GM12878 (cell line): ENCODE measurements around the gene DARS1. TPM values are rescaled to one million over a fixed set of nuclear protein-coding genes. Genes with fewer than 3 reads are reported as not detected.

Experiments
- ATAC-seq: fragments of 200-7000 bp; cut with Tn5 transposase; 3 replicates; pipeline ENCODE4 v1.9.1; 2020; ENCODE audit warnings: mild to moderate bottlenecking, moderate library complexity
- BruUV-seq: library from RNA; stranded (reverse); fragments of 400-500 nt; replicated peaks from 2 replicates; lab custom pipeline; 2021; lab: Mats Ljungman, UMichigan
- CTCF ChIA-PET: fragments of 300-600 bp; sonication (Branson Sonifier 250); formaldehyde crosslinking; extraction: SDS; loops from one replicate; lab custom pipeline; 2021; ENCODE audit warnings: inconsistent platforms; lab: Yijun Ruan, JAX
- POLR2A ChIA-PET: fragments of 350-600 bp; formaldehyde crosslinking; extraction: SDS; loops from one replicate; lab custom pipeline; 2021; ENCODE audit warnings: inconsistent platforms; lab: Charles Lee
- RAD21 ChIA-PET: fragments of 300-600 bp; sonication (Branson Sonifier 250); formaldehyde crosslinking; loops from one replicate; lab custom pipeline; 2023; ENCODE audit warnings: antibody characterized with exemption; ENCODE audit not compliant: unreplicated experiment; lab: Charles Lee
- SMC1A ChIA-PET: fragments of 300-600 bp; sonication (Branson Sonifier 250); formaldehyde crosslinking; loops from one replicate; lab custom pipeline; 2023; ENCODE audit not compliant: unreplicated experiment, uncharacterized antibody; lab: Charles Lee
- DNase-seq: peaks from one replicate; pipeline ENCODE4 v3.0.0-alpha.2; 2011; ENCODE audit warnings: low read depth, low spot score
- FAIRE-seq: peaks from 3 replicates; lab custom pipeline; 2011; peaks lifted over from hg19 to GRCh38; lab: Jason Lieb, UNC
- H2AFZ ChIP-seq: 2 replicates; pipeline ENCODE4 v1.6.0; 2011; ENCODE audit warnings: low read depth, low read length, control low read depth; ENCODE audit not compliant: control insufficient read depth
- H3K27ac ChIP-seq: 2 replicates; pipeline ENCODE4 v1.5.1; 2011; ENCODE audit warnings: control low read depth; ENCODE audit not compliant: control insufficient read depth, insufficient read depth
- H3K27me3 ChIP-seq, 2 experiments: replicated peaks in 1 of 2; 2 replicates each; pipeline versions ENCODE4 v1.6.0 to v1.6.1; 2011; ENCODE audit warnings: low read length in 1 of 2; ENCODE audit not compliant: control insufficient read depth in 2 of 2, insufficient read depth in 2 of 2
- H3K36me3 ChIP-seq, 2 experiments: 2 replicates each; pipeline ENCODE4 v1.5.1; 2011; ENCODE audit warnings: low read length in 1 of 2; ENCODE audit not compliant: control insufficient read depth in 2 of 2, insufficient read depth in 2 of 2
- H3K4me1 ChIP-seq: 2 replicates; pipeline ENCODE4 v1.6.1; 2011; ENCODE audit warnings: mild to moderate bottlenecking, low read length, moderate library complexity, mixed read lengths; ENCODE audit not compliant: control insufficient read depth, insufficient read depth
- H3K4me2 ChIP-seq: 2 replicates; pipeline ENCODE4 v1.6.0; 2011; ENCODE audit warnings: control low read depth; ENCODE audit not compliant: control insufficient read depth, insufficient read depth
- H3K4me3 ChIP-seq: fragments of 200-600 bp; sonication (generic); 2 replicates; pipeline ENCODE4 v1.5.1; 2016
- H3K79me2 ChIP-seq: 2 replicates; pipeline ENCODE4 v1.6.0; 2011; ENCODE audit warnings: low read length; ENCODE audit not compliant: control insufficient read depth, insufficient read depth
- H3K9ac ChIP-seq: 2 replicates; pipeline ENCODE4 v1.8.0; 2011; ENCODE audit warnings: low read length, control low read depth, mixed read lengths; ENCODE audit not compliant: control insufficient read depth, insufficient read depth
- H3K9me3 ChIP-seq: replicated peaks from 3 replicates; pipeline ENCODE4 v1.5.1; 2011; ENCODE audit warnings: mild to moderate bottlenecking, low read length; ENCODE audit not compliant: control insufficient read depth, insufficient read depth
- H4K20me1 ChIP-seq: 2 replicates; pipeline ENCODE4 v1.6.0; 2011; ENCODE audit not compliant: control insufficient read depth, insufficient read depth
- CEBPB ChIP-seq, 2 experiments: fragments of 150-350 bp in 1 of 2; IDR thresholded peaks; 2 replicates each; pipeline ENCODE4 v1.6.1; 2012 to 2014; ENCODE audit warnings: low read depth in 2 of 2, low read length in 2 of 2, borderline replicate concordance in 1 of 2, inconsistent platforms in 1 of 2
- CHD4 ChIP-seq: fragments of 200-600 bp; sonication (generic); IDR thresholded peaks from 2 replicates; pipeline ENCODE4 v1.6.1; 2016; ENCODE audit warnings: mild to moderate bottlenecking
- CREM ChIP-seq: IDR thresholded peaks from 2 replicates; pipeline ENCODE4 v1.6.1; 2014; ENCODE audit warnings: antibody characterized with exemption, low read depth
- MTA2 ChIP-seq: fragments of 450-650 bp; IDR thresholded peaks from 2 replicates; pipeline ENCODE4 v1.6.1; 2016; ENCODE audit warnings: low read depth, mild to moderate bottlenecking, moderate library complexity
- NFXL1 ChIP-seq: fragments of 450-650 bp; IDR thresholded peaks from 2 replicates; pipeline ENCODE4 v1.6.1; 2017; ENCODE audit warnings: antibody characterized with exemption, mild to moderate bottlenecking, borderline replicate concordance
- NR2C2 ChIP-seq: IDR thresholded peaks from 2 replicates; pipeline ENCODE4 v1.6.1; 2011; ENCODE audit warnings: borderline replicate concordance, low read depth; ENCODE audit not compliant: control insufficient read depth, insufficient read length
- PAX8 ChIP-seq: fragments of 450-650 bp; IDR thresholded peaks from 2 replicates; pipeline ENCODE4 v1.6.1; 2017; ENCODE audit warnings: mild to moderate bottlenecking, moderate library complexity
- SMAD5 ChIP-seq: IDR thresholded peaks from 2 replicates; pipeline ENCODE4 v1.6.1; 2016; ENCODE audit warnings: antibody characterized with exemption, low read depth
- SRF ChIP-seq, 2 experiments: IDR thresholded peaks; 2 replicates each; pipeline ENCODE4 v1.6.1; 2011; ENCODE audit warnings: low read depth in 2 of 2, low read length in 2 of 2, mild to moderate bottlenecking in 1 of 2, moderate library complexity in 1 of 2
- TAF1 ChIP-seq: IDR thresholded peaks from 2 replicates; pipeline ENCODE4 v1.6.1; 2011; ENCODE audit warnings: mild to moderate bottlenecking, low read depth, low read length, borderline replicate concordance
- USF1 ChIP-seq: IDR thresholded peaks from 2 replicates; pipeline ENCODE4 v1.6.1; 2011; ENCODE audit warnings: borderline replicate concordance, low read depth, mild to moderate bottlenecking, moderate library complexity, mixed read lengths, low read length; ENCODE audit not compliant: insufficient read depth; ENCODE audit errors: extremely low read length
- ZBTB40 ChIP-seq: fragments of 450-650 bp; IDR thresholded peaks from 2 replicates; pipeline ENCODE4 v1.6.1; 2016; ENCODE audit warnings: mild to moderate bottlenecking, moderate library complexity, borderline replicate concordance
- ZZZ3 ChIP-seq: IDR thresholded peaks from 2 replicates; pipeline ENCODE4 v1.6.1; 2011; ENCODE audit warnings: low read depth; ENCODE audit not compliant: control insufficient read depth, insufficient read length
- WGBS: methylation state at CpG from one replicate; pipeline ENCODE4 v1.1.6; 2016; ENCODE audit warnings: low lambda C conversion rate; ENCODE audit not compliant: insufficient replicate concordance, insufficient coverage; ENCODE audit errors: missing lambda C conversion rate; 5-methylcytosine and 5-hydroxymethylcytosine counted together
- in situ Hi-C: fragments of 300-500 bp; cut with MboI; formaldehyde crosslinking; loops from 9 replicates; pipeline ENCODE4 v1.14.3; 2018; ENCODE audit warnings: mixed read lengths
- intact Hi-C: fragments of 100-400 bp; cut with micrococcal nuclease; formaldehyde crosslinking; loops from one replicate; pipeline ENCODE4 v1.14.2; 2022; ENCODE audit not compliant: unreplicated experiment
- polyA plus RNA-seq, 11 experiments: library from polyadenylated mRNA; depleted of rRNA in 4 of 11; unstranded in 6 of 11; stranded (reverse) in 5 of 11; fragments of >200 nt; fragmentation: Nextera tagmentation in 4 of 11; fragmentation: Illumina TruSeq in 1 of 11; extraction: Ambion mirVana in 4 of 11; extraction: Trizol in 1 of 11; gene quantifications; 1 replicate in 1 of 11; 2 replicates in 10 of 11; pipeline versions ENCODE4 v1.2.1 to v1.2.3, GENCODE V29; 2011 to 2016; ENCODE audit warnings: inconsistent platforms in 2 of 11, missing spikeins in 2 of 11, low read depth in 1 of 11
- total RNA-seq, 4 experiments: library from RNA; depleted of rRNA in 3 of 4; stranded (reverse); fragments of >200 nt in 3 of 4; fragmentation: Illumina TruSeq in 1 of 4; extraction: Trizol in 1 of 4; gene quantifications; 2 replicates each; pipeline versions ENCODE4 v1.2.1 to v1.2.3, GENCODE V29; 2013 to 2021
- TF ChIP-seq, protein P1 (sequence below): fragments of 450-650 bp; IDR thresholded peaks from 2 replicates; pipeline ENCODE4 v1.6.1; 2016; ENCODE audit warnings: mild to moderate bottlenecking

Gene DARS1
- total and polyA plus RNA-seq, 10 of the 15 experiments (the other 5 are each of a cell fraction or from before 2014, with no cell fraction given): 91.0 to 387 (median 137) TPM

GRCh38 chr2:135890149-135890548, 95.3 kb downstream of the DARS1 start:
- ChIA-PET POLR2A (no interaction called here), CTCF (interaction anchor here (1.1 to 1.6 kb wide), 2 partner anchors 24 to 495 kb away, joined by 3 to 4 read pairs; no protein-coding TSS in a partner anchor), SMC1A (interaction anchor here (0.6 kb wide), 1 partner anchor 120 kb away, joined by 3 read pairs; no protein-coding TSS in a partner anchor), RAD21 (no interaction called here)
- in situ Hi-C loops (no loop called here), intact Hi-C loops (no loop called here)
- DNase-seq (no peak), ATAC-seq (no peak), FAIRE-seq (no peak)
- Histone ChIP-seq H3K27me3 (no peaks in the 10 kb centered on the region), H3K79me2 (no peaks in the 10 kb centered on the region), H3K27ac (no peak overlapping the region), H3K4me1 (no peaks in the 10 kb centered on the region), H4K20me1 (no peaks in the 10 kb centered on the region), H3K9ac (no peak overlapping the region), H3K4me3 (no peak overlapping the region), H2AFZ (no peak overlapping the region), H3K36me3 (no peaks in the 10 kb centered on the region), H3K4me2 (no peak overlapping the region), H3K9me3 (no peaks in the 10 kb centered on the region; the same call in 2 of the 3 replicates)
- 55% methylated on average over 4 of the region's 4 CpGs for WGBS
- TF ChIP-seq SRF (IDR thresholded peaks at IDR 0.05; ENCODE audit: low read depth in 2 of 2, low read length in 2 of 2) (no peak), CEBPB (IDR thresholded peaks at IDR 0.05; ENCODE audit: borderline replicate concordance in 1 of 2, low read depth in 2 of 2, low read length in 2 of 2) (no peak), PAX8 (no peak), SMAD5 (no peak), TAF1 (no peak), ZZZ3 (no peak), NFXL1 (no peak), CHD4 (no peak), CREM (no peak), MTA2 (no peak), USF1 (no peak), ZBTB40 (no peak), NR2C2 (no peak)
- TF ChIP-seq, protein P1, sequence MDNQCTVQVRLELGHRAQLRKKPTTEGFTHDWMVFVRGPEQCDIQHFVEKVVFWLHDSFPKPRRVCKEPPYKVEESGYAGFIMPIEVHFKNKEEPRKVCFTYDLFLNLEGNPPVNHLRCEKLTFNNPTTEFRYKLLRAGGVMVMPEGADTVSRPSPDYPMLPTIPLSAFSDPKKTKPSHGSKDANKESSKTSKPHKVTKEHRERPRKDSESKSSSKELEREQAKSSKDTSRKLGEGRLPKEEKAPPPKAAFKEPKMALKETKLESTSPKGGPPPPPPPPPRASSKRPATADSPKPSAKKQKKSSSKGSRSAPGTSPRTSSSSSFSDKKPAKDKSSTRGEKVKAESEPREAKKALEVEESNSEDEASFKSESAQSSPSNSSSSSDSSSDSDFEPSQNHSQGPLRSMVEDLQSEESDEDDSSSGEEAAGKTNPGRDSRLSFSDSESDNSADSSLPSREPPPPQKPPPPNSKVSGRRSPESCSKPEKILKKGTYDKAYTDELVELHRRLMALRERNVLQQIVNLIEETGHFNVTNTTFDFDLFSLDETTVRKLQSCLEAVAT: no peak
- BruUV-seq: no TSS peak
